ENCODE measurements around the gene CCDC183. TPM values are rescaled to one million over a fixed set of nuclear protein-coding genes. Genes with fewer than 3 reads are reported as not detected.
"Not testable (repeated sequence)": the region's sequence is repeated elsewhere in the genome, so short reads cannot be mapped to it uniquely, and the experiment has no call there.

The CCDC183 gene
- total RNA-seq, 1 experiment from 2014 or later = 4.2 TPM

DNA sequence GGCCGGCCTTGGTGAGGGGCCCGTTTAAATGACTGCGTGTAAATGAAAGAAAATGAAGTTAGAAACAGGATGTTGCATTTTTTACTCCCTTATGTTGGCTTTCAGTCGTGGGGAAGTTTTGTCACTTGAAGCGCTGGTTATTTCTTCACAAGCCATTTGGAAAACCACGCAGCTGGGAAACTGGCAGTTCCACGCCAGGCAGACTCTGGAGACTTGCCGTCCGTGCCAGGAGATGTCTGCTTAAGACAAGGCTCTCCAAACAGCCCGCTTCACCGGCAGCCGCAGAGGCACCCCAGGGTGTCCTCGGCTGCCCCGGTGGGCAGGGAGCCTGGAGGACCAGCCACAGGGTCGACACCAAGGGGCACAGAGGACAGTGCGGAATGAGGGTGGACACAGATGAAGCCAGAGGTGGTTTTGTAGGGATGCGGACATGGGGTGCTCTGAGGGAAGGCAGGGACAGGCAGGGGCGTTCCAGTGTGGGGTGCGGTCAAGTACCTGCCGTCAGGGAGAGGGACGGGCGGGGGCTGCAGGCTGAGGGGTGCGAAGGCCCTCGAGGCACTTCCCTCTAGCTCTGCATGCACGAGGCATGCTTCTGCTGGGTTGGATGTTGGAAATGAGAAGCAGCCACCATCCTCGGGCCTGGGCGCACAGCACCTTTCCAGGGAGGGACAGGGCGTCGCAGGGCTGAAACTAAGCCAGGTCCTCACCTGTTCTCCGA is 35.0 kb downstream of the CCDC183 start:
- no peak overlapping the region for H3K4me3 Mint-ChIP-seq (ENCODE audit: unreplicated experiment)
- H3K27me3 ChIP-seq (replicated peaks; ENCODE audit: control insufficient read depth, insufficient read depth, low read length) = no peaks in the 10 kb centered on the region
- peaks cover 6% of the 10 kb centered on the region for H3K36me3 ChIP-seq (ENCODE audit: control insufficient read depth, insufficient read depth, low read length)
- intact Hi-C loops (cut with micrococcal nuclease; ENCODE audit: unreplicated experiment) = no loop called here
- peaks cover 72% of the 10 kb centered on the region for H3K36me3 Mint-ChIP-seq (ENCODE audit: insufficient read depth, unreplicated experiment)
- H3K9me3 ChIP-seq = no peaks in the 10 kb centered on the region
- CTCF ChIA-PET = no interaction called here
- H3K4me3 ChIP-seq (ENCODE audit: low read depth, low read length) = no peak overlapping the region
- no peak for DNase-seq
- no peaks in the 10 kb centered on the region for H3K9me3 Mint-ChIP-seq (ENCODE audit: unreplicated experiment)
- BruUV-seq (replicated peaks) = no TSS peak
- no peak overlapping the region for H3K27ac Mint-ChIP-seq (ENCODE audit: unreplicated experiment)
- no peaks in the 10 kb centered on the region for H3K27me3 Mint-ChIP-seq (ENCODE audit: insufficient read depth, unreplicated experiment)
- H3K4me1 ChIP-seq = no peaks in the 10 kb centered on the region
- H3K4me1 Mint-ChIP-seq (ENCODE audit: low read depth, unreplicated experiment) = no peaks in the 10 kb centered on the region
- POLR2A ChIA-PET = no interaction called here
- TF ChIP-seq, protein P1, sequence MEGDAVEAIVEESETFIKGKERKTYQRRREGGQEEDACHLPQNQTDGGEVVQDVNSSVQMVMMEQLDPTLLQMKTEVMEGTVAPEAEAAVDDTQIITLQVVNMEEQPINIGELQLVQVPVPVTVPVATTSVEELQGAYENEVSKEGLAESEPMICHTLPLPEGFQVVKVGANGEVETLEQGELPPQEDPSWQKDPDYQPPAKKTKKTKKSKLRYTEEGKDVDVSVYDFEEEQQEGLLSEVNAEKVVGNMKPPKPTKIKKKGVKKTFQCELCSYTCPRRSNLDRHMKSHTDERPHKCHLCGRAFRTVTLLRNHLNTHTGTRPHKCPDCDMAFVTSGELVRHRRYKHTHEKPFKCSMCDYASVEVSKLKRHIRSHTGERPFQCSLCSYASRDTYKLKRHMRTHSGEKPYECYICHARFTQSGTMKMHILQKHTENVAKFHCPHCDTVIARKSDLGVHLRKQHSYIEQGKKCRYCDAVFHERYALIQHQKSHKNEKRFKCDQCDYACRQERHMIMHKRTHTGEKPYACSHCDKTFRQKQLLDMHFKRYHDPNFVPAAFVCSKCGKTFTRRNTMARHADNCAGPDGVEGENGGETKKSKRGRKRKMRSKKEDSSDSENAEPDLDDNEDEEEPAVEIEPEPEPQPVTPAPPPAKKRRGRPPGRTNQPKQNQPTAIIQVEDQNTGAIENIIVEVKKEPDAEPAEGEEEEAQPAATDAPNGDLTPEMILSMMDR (IDR thresholded peaks at IDR 0.05; ENCODE audit: insufficient read depth in 1 of 2, low read depth in 1 of 2, low read length in 1 of 2, severe bottlenecking in 1 of 2, unreplicated experiment in 1 of 2) = no peak

DNA sequence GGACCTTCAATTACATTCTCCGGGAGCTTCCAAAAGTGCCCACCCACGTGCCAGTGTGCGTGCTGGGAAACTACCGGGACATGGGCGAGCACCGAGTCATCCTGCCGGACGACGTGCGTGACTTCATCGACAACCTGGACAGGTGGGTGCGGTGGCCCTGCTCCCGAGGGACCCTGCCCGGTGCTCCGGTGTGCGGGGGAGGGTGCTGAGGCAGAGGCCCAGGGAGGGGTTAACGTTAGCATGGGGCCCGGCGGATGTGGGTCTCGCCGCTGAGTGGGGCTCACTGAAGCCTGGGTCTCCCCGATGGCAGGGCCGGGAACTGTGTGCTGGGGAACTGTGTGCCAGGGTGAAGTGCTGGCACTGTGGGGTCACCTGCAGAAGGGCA is 35.6 kb downstream of the CCDC183 start:
- Histone ChIP-seq H3K4me1 (no peaks in the 10 kb centered on the region), H3K27me3 (replicated peaks; ENCODE audit: control insufficient read depth, insufficient read depth, low read length) (no peaks in the 10 kb centered on the region), H3K4me3 (ENCODE audit: low read depth, low read length) (no peak overlapping the region), H3K36me3 (ENCODE audit: control insufficient read depth, insufficient read depth, low read length) (peaks cover 6% of the 10 kb centered on the region), H3K9me3 (no peaks in the 10 kb centered on the region)
- intact Hi-C loops (cut with micrococcal nuclease; ENCODE audit: unreplicated experiment) = no loop called here
- TF ChIP-seq, protein P1 (IDR thresholded peaks at IDR 0.05; ENCODE audit: insufficient read depth in 1 of 2, low read depth in 1 of 2, low read length in 1 of 2, severe bottlenecking in 1 of 2, unreplicated experiment in 1 of 2) = no peak
- H3K9me3 Mint-ChIP-seq (ENCODE audit: unreplicated experiment) = no peaks in the 10 kb centered on the region
- no peaks in the 10 kb centered on the region for H3K4me1 Mint-ChIP-seq (ENCODE audit: low read depth, unreplicated experiment)
- no TSS peak for BruUV-seq (replicated peaks)
- DNase-seq = no peak
- ChIA-PET CTCF (no interaction called here), POLR2A (no interaction called here)
- H3K4me3 Mint-ChIP-seq (ENCODE audit: unreplicated experiment) = no peak overlapping the region
- H3K27me3 Mint-ChIP-seq (ENCODE audit: insufficient read depth, unreplicated experiment) = no peaks in the 10 kb centered on the region
- H3K36me3 Mint-ChIP-seq (ENCODE audit: insufficient read depth, unreplicated experiment) = peaks cover 73% of the 10 kb centered on the region
- no peak overlapping the region for H3K27ac Mint-ChIP-seq (ENCODE audit: unreplicated experiment)

DNA sequence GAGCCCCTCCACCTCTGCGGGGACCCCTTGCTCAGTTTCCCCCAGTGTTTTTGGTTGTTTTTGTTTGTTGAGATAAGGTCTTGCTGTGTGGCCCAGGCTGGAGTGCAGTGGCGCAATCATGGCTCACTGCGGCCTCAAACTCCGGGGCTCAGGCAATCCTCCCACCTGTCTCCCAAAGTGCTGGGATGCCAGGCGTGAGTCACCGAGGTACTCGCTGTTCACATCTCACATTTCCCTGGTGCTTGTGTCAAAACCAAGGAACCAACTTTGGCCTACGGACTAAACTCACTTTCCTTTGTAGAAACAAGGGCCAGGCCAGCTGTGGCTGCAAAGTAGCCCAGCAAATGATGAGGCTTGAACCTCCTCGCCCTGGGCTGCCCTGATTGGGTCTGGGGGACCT is 36.4 kb downstream of the CCDC183 start:
- TF ChIP-seq, protein P1 (IDR thresholded peaks at IDR 0.05; ENCODE audit: insufficient read depth in 1 of 2, low read depth in 1 of 2, low read length in 1 of 2, severe bottlenecking in 1 of 2, unreplicated experiment in 1 of 2) = no peak
- no peaks in the 10 kb centered on the region for H3K27me3 ChIP-seq (replicated peaks; ENCODE audit: control insufficient read depth, insufficient read depth, low read length)
- POLR2A ChIA-PET = no interaction called here
- Mint-ChIP-seq H3K9me3 (ENCODE audit: unreplicated experiment) (no peaks in the 10 kb centered on the region), H3K36me3 (ENCODE audit: insufficient read depth, unreplicated experiment) (peaks cover 74% of the 10 kb centered on the region), H3K4me1 (ENCODE audit: low read depth, unreplicated experiment) (no peaks in the 10 kb centered on the region), H3K27ac (ENCODE audit: unreplicated experiment) (no peak overlapping the region), H3K27me3 (ENCODE audit: insufficient read depth, unreplicated experiment) (no peaks in the 10 kb centered on the region), H3K4me3 (ENCODE audit: unreplicated experiment) (no peak overlapping the region)
- intact Hi-C loops (cut with micrococcal nuclease; ENCODE audit: unreplicated experiment) = no loop called here
- no peaks in the 10 kb centered on the region for H3K9me3 ChIP-seq
- H3K4me3 ChIP-seq (ENCODE audit: low read depth, low read length) = no peak overlapping the region
- BruUV-seq (replicated peaks) = no TSS peak
- CTCF ChIA-PET = interaction anchor here (0.7 kb wide), 1 partner anchor 15 kb away, joined by 6 read pairs; no protein-coding TSS in a partner anchor
- H3K36me3 ChIP-seq (ENCODE audit: control insufficient read depth, insufficient read depth, low read length) = peaks cover 6% of the 10 kb centered on the region
- DNase-seq = no peak
- no peaks in the 10 kb centered on the region for H3K4me1 ChIP-seq

DNA sequence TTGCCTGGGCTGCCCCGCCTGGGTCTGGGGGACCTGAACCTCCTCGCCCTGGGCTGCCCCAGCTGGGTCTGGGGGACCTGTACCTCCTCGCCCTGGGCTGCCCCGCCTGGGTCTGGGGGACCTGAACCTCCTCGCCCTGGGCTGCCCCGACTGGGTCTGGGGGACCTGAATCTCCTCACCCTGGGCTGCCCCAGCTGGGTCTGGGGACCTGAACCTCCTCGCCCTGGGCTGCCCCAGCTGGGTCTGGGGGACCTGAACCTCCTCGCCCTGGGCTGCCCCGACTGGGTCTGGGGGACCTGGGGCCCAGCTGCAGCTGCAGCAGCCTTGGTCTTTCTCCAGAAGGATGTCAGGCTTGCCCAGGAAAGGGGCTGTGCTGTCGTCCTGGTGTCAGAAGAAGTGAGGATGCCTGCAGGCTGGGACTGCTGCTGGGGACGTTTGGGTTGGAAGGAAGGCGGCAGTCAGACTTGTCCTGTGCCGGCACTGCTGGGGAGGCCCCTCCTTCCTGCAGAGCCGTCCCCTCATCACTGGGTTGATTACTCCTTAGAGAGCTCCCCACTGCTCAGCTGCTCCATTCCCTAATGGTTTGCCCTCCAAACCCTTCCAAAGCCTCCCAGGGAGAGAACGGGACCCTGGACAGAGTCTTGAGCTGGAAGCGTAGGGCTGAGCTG is 37.4 kb downstream of the CCDC183 start:
- H3K9me3 Mint-ChIP-seq (ENCODE audit: unreplicated experiment); intact Hi-C loops (cut with micrococcal nuclease; ENCODE audit: unreplicated experiment); DNase-seq; H3K4me3 Mint-ChIP-seq (ENCODE audit: unreplicated experiment); H3K27me3 ChIP-seq (replicated peaks; ENCODE audit: control insufficient read depth, insufficient read depth, low read length); POLR2A ChIA-PET; H3K4me1 Mint-ChIP-seq (ENCODE audit: low read depth, unreplicated experiment); H3K27ac Mint-ChIP-seq (ENCODE audit: unreplicated experiment); H3K27me3 Mint-ChIP-seq (ENCODE audit: insufficient read depth, unreplicated experiment); H3K4me1 ChIP-seq; H3K36me3 ChIP-seq (ENCODE audit: control insufficient read depth, insufficient read depth, low read length); H3K9me3 ChIP-seq; H3K4me3 ChIP-seq (ENCODE audit: low read depth, low read length); BruUV-seq (replicated peaks): not testable (repeated sequence)
- CTCF ChIA-PET = interaction anchor here (0.7 kb wide), 1 partner anchor 14 kb away, joined by 6 read pairs; no protein-coding TSS in a partner anchor
- peaks cover 78% of the 10 kb centered on the region for H3K36me3 Mint-ChIP-seq (ENCODE audit: insufficient read depth, unreplicated experiment)

Data from Caco-2 (cell line).